ENCODE results near the gene ZSCAN2.
"Not testable (repeated sequence)": the region's sequence is repeated elsewhere in the genome, so short reads cannot be mapped to it uniquely, and the experiment has no call there.

Gene ZSCAN2

GRCh38 chr15:84600687-84601554 lies at the start of gene ZSCAN2:
TSS of gene ZSCAN2 (plus strand) at chr15:84601009. CDS start at chr15:84603928, 2,919 bp downstream.
- DNase-seq: peak; percentile 93

- not testable (repeated sequence) for DNase-seq
Observed at GRCh38 chr15:84551624-84552023, 49.2 kb upstream of the ZSCAN2 start.

- DNase-seq: no peak
Observed at GRCh38 chr15:84552896-84553295, 47.9 kb upstream of the ZSCAN2 start.

GRCh38 chr15:84556690-84557089 lies 44.1 kb upstream of the ZSCAN2 start:
- DNase-seq: not testable (repeated sequence)

GRCh38 chr15:84568021-84568420 lies 32.8 kb upstream of the ZSCAN2 start:
- DNase-seq: not testable (repeated sequence)

GRCh38 chr15:84570164-84570735 lies 30.6 kb upstream of the ZSCAN2 start:
- peak; percentile 45 for DNase-seq

- DNase-seq: no peak
Observed at GRCh38 chr15:84572231-84572630, 28.6 kb upstream of the ZSCAN2 start.

GRCh38 chr15:84575493-84575892 lies 25.3 kb upstream of the ZSCAN2 start:
- no peak for DNase-seq

- not testable (repeated sequence) for DNase-seq
Observed at GRCh38 chr15:84577891-84578290, 22.9 kb upstream of the ZSCAN2 start.

GRCh38 chr15:84579261-84579721 lies 21.5 kb upstream of the ZSCAN2 start:
- DNase-seq: not testable (repeated sequence)

- DNase-seq: not testable (repeated sequence)
Observed at GRCh38 chr15:84581676-84582428, 19.0 kb upstream of the ZSCAN2 start.

GRCh38 chr15:84582583-84583157 lies 18.1 kb upstream of the ZSCAN2 start:
- DNase-seq: no peak

GRCh38 chr15:84583921-84584320 lies 16.9 kb upstream of the ZSCAN2 start:
- DNase-seq: not testable (repeated sequence)

- DNase-seq: no peak
Observed at GRCh38 chr15:84586696-84587095, 14.1 kb upstream of the ZSCAN2 start.

- DNase-seq: peak; percentile 87
Observed at GRCh38 chr15:84588053-84588874, 12.5 kb upstream of the ZSCAN2 start.

GRCh38 chr15:84590406-84590805 lies 10.4 kb upstream of the ZSCAN2 start:
- no peak for DNase-seq

GRCh38 chr15:84591815-84592214 lies 9.0 kb upstream of the ZSCAN2 start:
- DNase-seq: no peak

GRCh38 chr15:84594617-84595290 lies 6.1 kb upstream of the ZSCAN2 start:
- DNase-seq: no peak

GRCh38 chr15:84595660-84596059 lies 5.1 kb upstream of the ZSCAN2 start:
- DNase-seq: no peak

GRCh38 chr15:84597296-84597695 lies 3.5 kb upstream of the ZSCAN2 start:
- no peak for DNase-seq

GRCh38 chr15:84598250-84598649 lies 2.6 kb upstream of the ZSCAN2 start:
- peak; percentile 72 for DNase-seq
